Subcutaneous abdominal adipose tissue (tissue), 5 donors: ENCODE results near the gene LCE7A.

ENCODE experiments used
- H3K27ac ChIP-seq: one replicate; pipeline ENCODE4 v1.7.0; 2013; ENCODE audit warnings: low read depth, mild to moderate bottlenecking, inconsistent platforms, low read length, moderate library complexity
- H3K27me3 ChIP-seq, 5 donors: one replicate each; pipeline ENCODE4 v1.7.0; 2013; ENCODE audit warnings: low read length in 5 of 5, inconsistent platforms in 1 of 5; ENCODE audit not compliant: control insufficient read depth in 5 of 5, insufficient read depth in 4 of 5
- H3K36me3 ChIP-seq, 5 donors: one replicate each; pipeline ENCODE4 v1.7.0; 2013; ENCODE audit warnings: low read length in 5 of 5; ENCODE audit not compliant: control insufficient read depth in 5 of 5, insufficient read depth in 5 of 5
- H3K4me1 ChIP-seq, 5 donors: one replicate each; pipeline ENCODE4 v1.7.0; 2013; ENCODE audit warnings: low read length in 5 of 5, mild to moderate bottlenecking in 3 of 5, moderate library complexity in 1 of 5; ENCODE audit not compliant: control insufficient read depth in 5 of 5, insufficient read depth in 5 of 5
- H3K4me3 ChIP-seq, 5 donors: one replicate each; pipeline ENCODE4 v1.7.0; 2013; ENCODE audit warnings: low read length in 5 of 5, low read depth in 1 of 5
- H3K9ac ChIP-seq, 5 donors: one replicate each; pipeline ENCODE4 v1.7.0; 2013; ENCODE audit warnings: low read length in 5 of 5, mild to moderate bottlenecking in 4 of 5, moderate library complexity in 3 of 5
- H3K9me3 ChIP-seq, 5 donors: one replicate each; pipeline ENCODE4 v1.7.0; 2013; ENCODE audit warnings: low read length in 5 of 5; ENCODE audit not compliant: control insufficient read depth in 5 of 5
- donor health status: healthy.
- donor health status: healthy.
- donor health status: healthy.
- donor health status: healthy.
- donor health status: healthy.

The LCE7A gene

GRCh38 chr1:152899027-152899426 is 39.2 kb downstream of the LCE7A start:
- Histone ChIP-seq H3K9ac (no peak overlapping the region), H3K36me3 (no peaks in the 10 kb centered on the region), H3K27ac (no peak overlapping the region), H3K27me3 (peaks cover 0 to 4% (median 0%) of the 10 kb centered on the region in 5 donors), H3K4me3 (no peak overlapping the region), H3K4me1 (no peaks in the 10 kb centered on the region), H3K9me3 (no peaks in the 10 kb centered on the region)

- Histone ChIP-seq H3K27me3 (peaks cover 0 to 4% (median 0%) of the 10 kb centered on the region in 5 donors), H3K36me3 (no peaks in the 10 kb centered on the region), H3K27ac (no peak overlapping the region), H3K9me3 (no peaks in the 10 kb centered on the region), H3K9ac (no peak overlapping the region), H3K4me3 (no peak overlapping the region), H3K4me1 (no peaks in the 10 kb centered on the region)
Observed at GRCh38 chr1:152899883-152900282, 40.1 kb downstream of the LCE7A start.

- Histone ChIP-seq H3K36me3 (no peaks in the 10 kb centered on the region), H3K9ac (no peak overlapping the region), H3K9me3 (peaks cover 0 to 3% (median 0%) of the 10 kb centered on the region in 5 donors), H3K27ac (no peak overlapping the region), H3K27me3 (peaks cover 0 to 3% (median 2%) of the 10 kb centered on the region in 5 donors), H3K4me1 (no peaks in the 10 kb centered on the region), H3K4me3 (no peak overlapping the region)
Observed at GRCh38 chr1:152901631-152902030, 41.8 kb downstream of the LCE7A start.

- H3K4me3 ChIP-seq: no peak overlapping the region
- H3K27ac ChIP-seq: no peak overlapping the region
- peaks cover 0 to 3% (median 0%) of the 10 kb centered on the region in 5 donors for H3K27me3 ChIP-seq
- H3K36me3 ChIP-seq: no peaks in the 10 kb centered on the region
- H3K9ac ChIP-seq: no peak overlapping the region
- no peaks in the 10 kb centered on the region for H3K4me1 ChIP-seq
- peaks cover 0 to 3% (median 0%) of the 10 kb centered on the region in 5 donors for H3K9me3 ChIP-seq
Observed at GRCh38 chr1:152902636-152903035, 42.8 kb downstream of the LCE7A start.

- Histone ChIP-seq H3K9me3 (peaks cover 0 to 3% (median 0%) of the 10 kb centered on the region in 5 donors), H3K27me3 (peaks cover 0 to 7% (median 3%) of the 10 kb centered on the region in 5 donors), H3K4me1 (no peaks in the 10 kb centered on the region), H3K27ac (no peak overlapping the region), H3K36me3 (no peaks in the 10 kb centered on the region), H3K9ac (no peak overlapping the region), H3K4me3 (no peak overlapping the region)
Observed at GRCh38 chr1:152904688-152905440, 45.1 kb downstream of the LCE7A start.

- Histone ChIP-seq H3K4me3 (no peak overlapping the region), H3K27ac (no peak overlapping the region), H3K4me1 (no peaks in the 10 kb centered on the region), H3K36me3 (no peaks in the 10 kb centered on the region), H3K9me3 (peaks cover 0 to 13% (median 7%) of the 10 kb centered on the region in 5 donors), H3K27me3 (peaks cover 0 to 14% (median 10%) of the 10 kb centered on the region in 5 donors), H3K9ac (no peak overlapping the region)
Observed at GRCh38 chr1:152906023-152906565, 46.3 kb downstream of the LCE7A start.

- H3K27me3 ChIP-seq: peaks cover 0 to 17% (median 13%) of the 10 kb centered on the region in 5 donors
- no peak within 1 kb of the TSS for H3K27ac ChIP-seq
- H3K9me3 ChIP-seq: peaks cover 0 to 14% (median 10%) of the 10 kb centered on the region in 5 donors
- H3K4me3 ChIP-seq: no peak within 1 kb of the TSS
- H3K36me3 ChIP-seq: no peaks in the 10 kb centered on the region
- H3K4me1 ChIP-seq: no peaks in the 10 kb centered on the region
- no peak within 1 kb of the TSS for H3K9ac ChIP-seq
Observed at GRCh38 chr1:152907686-152908601, 48.1 kb downstream of the LCE7A start, which contains the start of gene IVL. Gene IVL (plus strand): TSS chr1:152908546. CDS start chr1:152909798, 1,252 bp downstream.

- Histone ChIP-seq H3K9ac (no peak overlapping the region), H3K9me3 (peaks cover 0 to 14% (median 10%) of the 10 kb centered on the region in 5 donors), H3K27ac (no peak overlapping the region), H3K36me3 (no peaks in the 10 kb centered on the region), H3K4me1 (no peaks in the 10 kb centered on the region), H3K4me3 (no peak overlapping the region), H3K27me3 (peaks cover 0 to 17% (median 10%) of the 10 kb centered on the region in 5 donors)
Observed at GRCh38 chr1:152909206-152909605, 49.4 kb downstream of the LCE7A start.
